HG02885 (cell line): Measurements from ENCODE around the gene ATF4.

ENCODE experiments used
- ATAC-seq: cut with Tn5 transposase; IDR thresholded peaks from one replicate; pipeline ENCODE4 v1.9.1; 2021; ENCODE audit warnings: mild to moderate bottlenecking; ENCODE audit not compliant: unreplicated experiment, poor library complexity

Gene ATF4

GRCh38 chr22:39527481-39527961 lies 7.2 kb downstream of the ATF4 start:
- no peak for ATAC-seq

- no peak for ATAC-seq
Measured at GRCh38 chr22:39528080-39528661, 7.8 kb downstream of the ATF4 start.

- peak; percentile 37 for ATAC-seq
Measured at GRCh38 chr22:39528681-39529486, 8.5 kb downstream of the ATF4 start.

GRCh38 chr22:39529487-39529851 lies 9.1 kb downstream of the ATF4 start:
- ATAC-seq, result no peak

- no peak for ATAC-seq
Measured at GRCh38 chr22:39530116-39530515, 9.8 kb downstream of the ATF4 start.

GRCh38 chr22:39530692-39531331 lies 10.4 kb downstream of the ATF4 start:
- ATAC-seq, result no peak

- peak; percentile 76 for ATAC-seq
Measured at GRCh38 chr22:39532215-39533073, 12.1 kb downstream of the ATF4 start, which contains the start of gene RPS19BP1. TSS of gene RPS19BP1 (minus strand) at chr22:39532748. CDS start at chr22:39532738, 10 bp downstream.

GRCh38 chr22:39534092-39534506 lies 13.7 kb downstream of the ATF4 start:
- no peak for ATAC-seq

- no peak for ATAC-seq
Measured at GRCh38 chr22:39534591-39535356, 14.4 kb downstream of the ATF4 start.

GRCh38 chr22:39535357-39535725 lies 15.0 kb downstream of the ATF4 start:
- ATAC-seq, result no peak

GRCh38 chr22:39535831-39536449 lies 15.6 kb downstream of the ATF4 start:
- ATAC-seq, result no peak

- no peak for ATAC-seq
Measured at GRCh38 chr22:39536711-39537110, 16.3 kb downstream of the ATF4 start.

GRCh38 chr22:39537975-39538374 lies 17.6 kb downstream of the ATF4 start:
- no peak for ATAC-seq

- no peak for ATAC-seq
Measured at GRCh38 chr22:39543095-39543494, 22.7 kb downstream of the ATF4 start.

GRCh38 chr22:39545386-39546365 lies 25.3 kb downstream of the ATF4 start:
- no peak for ATAC-seq

GRCh38 chr22:39546889-39547586 lies 26.7 kb downstream of the ATF4 start:
- no peak for ATAC-seq

- no peak for ATAC-seq
Measured at GRCh38 chr22:39547587-39547947, 27.2 kb downstream of the ATF4 start.

GRCh38 chr22:39553429-39553828 lies 33.1 kb downstream of the ATF4 start:
- no peak for ATAC-seq
